Stimulated activated CD4-positive, alpha-beta T cell treated with anti-CD3 and anti-CD28 coated beads, Interleukin-1b, Interleukin-23, amount 100 ng/mL, for 48 hours (primary cell): ENCODE measurements around the gene MMP24OS.
A peak's percentile ranks its signal among the peaks of the same experiment; 100 is the strongest.

ENCODE experiments used
- DNase-seq: peaks from one replicate; pipeline ENCODE4 v3.0.0-alpha.2; 2020

MMP24OS gene

GRCh38 chr20:35305682-35306556, 28.0 kb upstream of the MMP24OS start:
- peak; percentile 95 for DNase-seq

DNA sequence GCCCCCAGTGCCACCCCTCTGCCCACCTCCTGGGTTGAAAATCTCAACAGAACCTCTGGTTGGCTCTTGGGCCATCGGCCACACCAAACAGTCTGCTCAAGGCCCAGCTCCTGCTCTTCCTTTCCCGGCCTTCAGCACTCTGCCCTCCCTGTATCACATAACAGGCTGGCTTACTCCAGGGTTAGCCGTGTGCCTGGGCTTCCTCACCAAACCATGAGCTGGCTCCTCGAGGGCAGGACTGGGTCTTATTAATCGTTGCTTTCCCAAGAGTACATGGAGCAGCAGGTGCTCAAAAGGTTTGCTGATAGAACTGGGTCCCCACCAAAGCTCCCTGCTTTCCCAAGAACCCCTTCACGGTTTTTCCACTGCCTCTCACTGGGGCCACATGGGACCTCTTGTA, 27.0 kb upstream of the MMP24OS start:
- DNase-seq = no peak

DNA sequence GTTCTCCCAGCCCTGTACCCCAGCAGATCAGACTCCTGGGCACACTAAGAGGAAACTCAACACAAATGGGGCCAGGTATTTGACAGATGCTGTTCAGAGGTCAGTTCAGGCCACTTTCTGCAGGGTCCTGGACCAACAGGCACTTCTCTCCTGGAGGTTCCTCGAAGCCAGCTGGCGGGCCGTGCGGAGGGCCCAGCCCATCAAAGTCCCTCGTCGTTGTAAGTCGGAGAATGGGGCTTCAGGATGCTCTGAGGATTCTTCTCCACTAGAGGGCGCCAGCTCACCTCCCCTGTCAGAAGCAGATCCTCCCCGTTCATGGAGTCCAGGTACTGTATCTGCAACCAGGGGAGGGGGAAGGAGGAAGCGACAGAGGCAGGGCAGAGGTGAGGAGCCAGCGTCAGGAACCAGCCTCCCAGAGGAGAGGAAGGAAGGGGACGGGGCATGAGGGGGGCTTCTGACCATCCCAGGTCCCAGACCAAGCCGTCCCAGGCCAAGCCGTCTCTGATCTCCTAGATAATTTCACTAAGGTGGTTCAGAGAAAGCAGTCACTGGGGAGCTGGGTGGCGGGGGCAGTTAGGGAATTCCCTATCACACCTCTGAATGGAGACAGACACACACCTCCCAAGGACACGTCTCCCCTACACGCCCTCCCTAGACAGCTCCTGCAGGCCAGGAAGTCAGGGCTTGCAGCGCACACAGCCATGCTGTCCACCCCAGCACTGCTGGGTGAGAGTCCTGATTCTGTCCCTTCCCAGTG, 26.0 kb upstream of the MMP24OS start:
- peak; percentile 88 for DNase-seq

DNA sequence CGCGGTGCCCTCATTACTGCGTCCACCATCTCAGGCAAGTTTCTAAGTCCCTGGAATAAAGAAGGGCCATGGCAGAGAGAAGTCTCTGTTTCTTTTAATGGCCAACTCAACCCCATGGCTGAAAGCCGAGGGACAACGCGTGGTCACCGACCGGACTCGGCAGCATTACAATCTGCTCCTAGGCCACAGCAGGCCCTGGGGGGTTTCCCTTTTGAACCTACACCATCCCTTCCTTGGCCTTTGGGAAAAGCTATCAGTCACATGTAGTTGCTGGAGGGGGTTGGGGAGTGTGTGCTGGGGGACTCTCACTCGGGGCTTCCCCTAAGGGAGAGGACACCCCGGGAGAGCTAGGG, 25.4 kb upstream of the MMP24OS start:
- DNase-seq = no peak

- no peak for DNase-seq
These were observed 24.8 kb upstream of the MMP24OS start for GRCh38 chr20:35302421-35303335.

DNA sequence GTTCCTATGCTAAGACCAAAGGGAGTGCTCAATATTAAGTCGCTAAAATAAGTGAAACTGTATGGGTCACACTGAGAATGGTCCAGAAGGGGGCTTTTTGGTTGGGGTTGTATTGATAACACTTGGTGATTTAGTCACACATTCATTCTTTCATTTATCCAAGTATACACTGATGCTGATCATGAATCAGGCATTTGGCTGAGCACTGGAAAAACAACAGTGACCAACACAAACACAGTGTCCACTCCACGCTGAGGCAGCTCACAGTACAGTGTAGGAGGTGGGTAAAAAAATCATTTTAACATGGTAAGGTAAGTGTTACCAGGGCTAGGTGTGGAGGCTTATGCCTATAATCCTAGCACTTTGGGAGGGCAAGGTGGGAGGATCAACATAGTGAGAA, 23.5 kb upstream of the MMP24OS start:
- no peak for DNase-seq

DNA sequence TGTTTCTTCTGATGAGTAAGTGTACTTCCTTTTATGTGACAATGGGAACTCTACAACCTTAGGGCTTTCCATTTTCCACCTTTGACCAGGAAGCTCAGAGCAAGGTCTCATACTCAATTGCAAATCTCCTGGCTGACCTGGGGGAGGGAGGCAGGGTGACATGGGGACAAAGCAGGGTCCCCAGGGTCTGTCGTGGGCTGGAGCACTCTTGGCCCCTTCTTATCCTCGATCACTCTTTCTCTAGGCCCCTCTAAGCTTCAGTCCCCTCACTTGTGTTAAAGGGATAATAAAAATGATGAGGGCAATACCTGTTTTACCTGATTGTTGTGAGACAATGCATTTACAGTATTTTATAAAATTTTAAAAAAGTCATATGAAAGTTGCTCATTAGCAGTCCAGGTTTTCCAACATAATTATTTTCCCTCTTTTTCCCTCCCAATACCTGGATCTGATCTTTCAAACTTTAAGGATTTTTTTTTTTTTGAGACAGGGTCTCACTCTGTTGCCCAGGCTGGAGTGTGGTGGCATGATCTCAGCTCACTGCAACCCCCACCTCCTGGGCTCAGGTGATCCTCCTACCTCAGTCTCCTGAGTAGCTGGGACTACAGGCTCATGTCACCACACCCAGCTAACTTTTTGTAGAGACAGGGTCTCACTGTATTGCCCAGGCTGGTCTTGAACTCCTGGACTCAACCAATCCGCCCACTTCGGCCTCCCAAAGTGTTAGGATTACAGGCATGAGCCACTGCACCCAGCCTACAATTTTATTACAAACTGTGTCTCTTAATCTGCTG, 22.7 kb upstream of the MMP24OS start:
- DNase-seq = no peak

DNA sequence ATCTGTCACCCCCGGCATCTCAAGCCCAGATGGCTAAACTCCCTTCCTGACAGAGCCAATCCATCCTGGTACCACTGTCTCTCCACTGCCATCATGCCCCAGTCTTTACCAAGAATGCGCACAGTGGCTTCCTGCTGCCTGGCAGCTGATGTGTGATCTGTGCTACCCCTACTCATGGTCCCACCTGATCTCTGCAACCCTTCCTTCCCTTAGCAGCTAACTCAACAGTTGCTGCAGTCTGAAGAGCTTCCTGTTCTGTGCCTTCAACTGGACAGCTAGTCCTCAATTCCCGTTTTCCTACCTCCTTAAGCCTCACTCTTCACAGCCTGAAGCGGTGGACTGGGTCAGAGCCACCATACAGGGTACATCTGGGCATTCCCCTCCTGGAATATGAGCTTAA, 21.9 kb upstream of the MMP24OS start:
- no peak for DNase-seq

- DNase-seq = no peak
These were observed 20.3 kb upstream of the MMP24OS start for GRCh38 chr20:35298264-35298663.

DNA sequence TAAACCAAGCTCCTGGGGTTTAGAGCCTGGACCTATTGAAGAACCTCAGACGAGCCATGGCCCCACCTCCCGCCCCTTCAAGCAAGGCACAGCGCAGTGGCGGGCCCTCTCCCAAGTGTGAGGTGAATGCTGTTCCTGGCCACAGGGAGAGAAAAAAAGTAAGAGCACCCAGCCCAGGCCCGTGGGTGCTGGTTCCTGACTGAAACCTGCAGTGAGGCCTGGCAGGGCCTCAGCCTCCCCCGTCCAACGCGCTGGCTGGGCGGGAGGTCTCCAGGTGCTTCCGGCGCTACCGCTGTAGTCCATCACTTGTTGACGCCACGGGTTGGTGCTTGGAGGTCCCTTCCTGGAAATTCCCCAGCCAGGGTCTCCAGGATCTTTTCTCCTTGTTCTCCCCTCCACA, 19.8 kb upstream of the MMP24OS start:
- DNase-seq = no peak

DNA sequence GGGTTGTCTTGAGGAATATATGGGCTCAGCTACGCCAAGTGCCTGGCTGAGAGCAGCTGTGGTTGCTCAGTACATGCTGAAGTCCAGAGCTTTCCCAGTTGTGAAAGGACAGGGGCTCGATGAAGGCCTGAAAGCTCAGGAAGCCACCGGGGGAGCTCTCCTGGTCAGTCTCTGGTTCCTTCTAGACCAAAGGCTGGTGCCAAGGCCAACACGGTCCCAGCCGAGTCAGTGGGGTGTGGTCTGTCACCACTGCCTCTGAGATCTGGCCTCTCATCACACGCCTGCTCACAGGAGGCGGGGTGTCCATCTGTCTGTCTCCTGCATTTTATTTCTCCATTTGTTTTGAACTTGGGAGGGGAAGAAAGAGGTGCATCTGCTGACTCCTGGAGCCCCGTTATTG, 19.2 kb upstream of the MMP24OS start:
- DNase-seq = no peak

- DNase-seq = no peak
These were observed 18.2 kb upstream of the MMP24OS start for GRCh38 chr20:35296101-35296554.

GRCh38 chr20:35295674-35296073, 17.8 kb upstream of the MMP24OS start:
- DNase-seq = no peak

- DNase-seq = no peak
These were observed 17.1 kb upstream of the MMP24OS start for GRCh38 chr20:35295058-35295457.

DNA sequence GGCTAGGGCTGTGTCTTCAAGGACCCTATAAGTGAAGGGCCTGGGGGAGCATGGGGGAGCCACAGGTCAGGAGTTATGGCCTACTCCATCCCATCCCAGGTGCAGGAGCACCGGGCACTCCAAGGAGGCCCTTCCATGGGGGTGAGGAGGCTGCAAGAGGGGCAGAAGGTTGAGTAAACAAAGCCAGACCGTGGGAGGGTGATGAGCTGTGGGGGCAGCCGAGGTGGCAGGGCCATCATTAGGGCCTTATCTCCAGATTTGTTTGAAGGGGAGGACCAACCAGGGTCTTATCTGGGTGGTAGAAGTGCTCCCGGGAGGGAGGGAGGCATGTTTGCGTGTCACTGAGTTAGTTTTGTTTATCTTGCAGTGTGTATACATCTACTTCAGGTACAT, 16.4 kb upstream of the MMP24OS start:
- DNase-seq = no peak

GRCh38 chr20:35293303-35294292, 15.7 kb upstream of the MMP24OS start:
- no peak for DNase-seq

DNA sequence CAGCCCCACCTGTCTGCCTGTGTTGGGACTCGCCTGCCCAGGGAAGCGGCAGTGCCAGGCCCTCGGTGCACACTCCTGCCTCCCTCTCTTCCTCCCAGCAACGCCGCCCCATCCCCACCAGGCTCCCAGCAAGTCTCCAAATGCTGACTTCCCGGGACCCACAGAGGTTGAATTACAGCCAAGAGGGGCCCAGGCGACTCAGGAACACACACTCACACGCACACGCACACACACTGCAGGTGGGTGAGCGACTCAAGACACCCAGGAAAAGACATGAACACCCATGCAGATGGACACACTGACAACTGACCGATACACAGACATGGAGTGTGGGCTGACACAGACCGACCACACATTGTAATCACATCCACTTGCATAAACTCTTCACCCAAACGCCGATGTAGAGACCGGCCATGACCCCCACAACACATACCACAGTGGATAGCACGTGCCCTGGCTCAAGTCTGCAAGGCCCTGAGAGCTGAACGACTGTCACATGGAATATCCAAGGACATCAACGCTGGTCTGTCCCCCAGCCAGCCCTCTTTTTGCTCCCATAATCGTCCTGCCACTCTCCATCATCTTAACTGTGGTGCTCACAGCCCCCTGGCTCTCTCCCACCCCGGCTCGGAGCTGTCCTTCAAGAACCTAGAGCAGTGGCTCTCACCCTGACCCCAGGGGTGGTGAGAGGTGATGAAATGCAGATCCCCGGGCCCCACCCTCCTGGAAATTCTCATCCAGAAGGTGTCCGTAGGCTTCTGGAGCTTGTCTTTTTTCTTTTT, 14.8 kb upstream of the MMP24OS start:
- no peak for DNase-seq

DNA sequence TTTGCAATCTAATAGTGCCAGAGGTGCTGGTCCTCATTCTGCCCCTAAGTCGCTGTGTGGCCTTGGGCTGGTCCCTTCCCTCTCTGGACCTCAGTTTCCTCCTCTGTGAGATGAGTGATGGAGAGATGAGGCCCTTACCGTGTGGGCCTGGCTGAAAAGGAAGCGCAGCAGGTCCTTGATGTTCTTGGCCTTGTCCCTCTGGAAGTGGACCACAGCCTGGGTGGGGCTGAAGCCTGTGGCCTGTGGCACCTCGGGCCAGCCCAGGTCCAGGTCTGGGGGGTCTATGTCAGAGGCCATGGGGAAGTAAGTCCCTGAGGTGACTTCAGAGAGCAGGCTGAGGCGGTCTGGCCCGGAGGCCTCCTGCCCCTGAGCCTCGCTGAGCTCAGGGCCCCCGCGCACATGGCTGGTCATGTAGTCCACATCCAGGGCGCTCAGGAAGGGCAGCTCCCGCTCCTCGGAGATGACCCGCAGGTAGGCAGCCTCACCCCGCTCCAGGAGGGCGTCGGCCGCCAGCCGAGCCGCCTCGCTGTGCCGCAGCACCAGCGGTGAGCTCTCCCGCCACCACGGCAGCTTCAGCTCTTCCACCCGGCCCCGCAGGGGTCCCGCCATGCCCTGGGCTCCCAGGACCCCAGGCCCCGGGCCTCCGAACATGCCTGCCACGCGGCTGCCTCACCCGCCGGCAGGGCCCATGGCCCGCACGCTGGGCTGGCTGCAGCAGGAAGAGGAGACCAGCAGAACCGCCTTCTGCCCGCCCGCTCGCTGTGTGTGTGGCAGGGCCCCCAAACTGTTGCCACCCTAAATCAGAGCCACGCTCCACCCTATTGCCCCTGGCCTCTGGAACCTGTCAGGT, 14.0 kb upstream of the MMP24OS start, which contains the start of gene FAM83C:
FAM83C (minus strand) TSS at position 772 of the 850 bp plus-strand sequence; CDS start at position 651, 121 bp downstream.
- no peak for DNase-seq

DNA sequence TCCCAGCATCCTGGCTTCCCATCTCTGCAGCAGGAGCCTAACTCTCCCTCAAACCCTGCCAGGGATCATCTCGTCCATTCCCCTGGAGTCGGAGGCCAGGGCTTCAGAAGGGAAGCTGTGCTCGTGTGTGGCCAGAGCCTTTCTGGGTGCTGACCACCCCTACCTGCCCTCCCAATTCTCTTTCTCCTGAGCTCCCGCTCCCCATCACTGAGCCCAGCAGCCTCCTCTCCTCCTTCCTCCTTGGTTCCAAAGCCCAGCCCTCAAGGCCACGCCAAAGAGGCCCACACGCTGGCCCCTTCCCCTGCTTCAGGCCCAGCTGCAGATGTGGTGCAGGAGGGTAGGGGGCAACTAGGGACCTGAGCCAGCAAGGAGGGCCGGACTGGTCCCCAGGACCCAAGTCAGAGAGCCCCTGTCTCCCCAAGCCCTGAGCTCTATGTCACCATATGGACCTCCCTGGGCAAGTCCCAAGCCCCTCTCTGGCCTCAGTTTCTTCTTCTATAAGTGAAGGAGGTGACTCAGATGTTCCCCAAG, 13.0 kb upstream of the MMP24OS start:
- DNase-seq = no peak
